Fibroblast of mammary gland (primary cell): Measurements from ENCODE around the gene OSBPL10.

Experiments used
- DNase-seq: peaks from one replicate; pipeline ENCODE4 v3.0.0-alpha.2; 2010; ENCODE audit warnings: low read depth
- H3K4me3 ChIP-seq: 2 replicates; pipeline ENCODE4 v1.5.1; 2011; ENCODE audit warnings: low read depth, mild to moderate bottlenecking, low read length, moderate library complexity; ENCODE audit not compliant: control insufficient read depth
- CTCF ChIP-seq: conservative IDR thresholded peaks from 2 replicates; pipeline ENCODE4 v1.5.1; 2011; ENCODE audit warnings: low read depth, low read length, inconsistent platforms; ENCODE audit not compliant: control insufficient read depth, insufficient read depth

Gene OSBPL10

GRCh38 chr3:31777887-31778286, 203.2 kb downstream of the OSBPL10 start:
- no peak overlapping the region for H3K4me3 ChIP-seq
- no peak for TF ChIP-seq CTCF
- no peak for DNase-seq

GRCh38 chr3:31777092-31777491, 204.0 kb downstream of the OSBPL10 start:
- no peak overlapping the region for H3K4me3 ChIP-seq
- peak; percentile 49 for DNase-seq
- no peak for TF ChIP-seq CTCF

- H3K4me3 ChIP-seq, result no peak overlapping the region
- TF ChIP-seq CTCF, result no peak
- peak; percentile 53 for DNase-seq
These were observed 205.0 kb downstream of the OSBPL10 start for GRCh38 chr3:31776016-31776415.

- TF ChIP-seq CTCF, result no peak
- no peak overlapping the region for H3K4me3 ChIP-seq
- peak; percentile 71 for DNase-seq
These were observed 205.7 kb downstream of the OSBPL10 start for GRCh38 chr3:31775383-31775782.

- no peak for TF ChIP-seq CTCF
- DNase-seq, result no peak
These were observed 208.1 kb downstream of the OSBPL10 start for GRCh38 chr3:31772758-31773473.

GRCh38 chr3:31772272-31772671, 208.8 kb downstream of the OSBPL10 start:
- TF ChIP-seq CTCF, result no peak
- DNase-seq, result no peak

More at GRCh38 chr3:31772758-31773473, 208.1 kb downstream of the OSBPL10 start:
- no peak overlapping the region for H3K4me3 ChIP-seq

GRCh38 chr3:31770822-31771326, 210.2 kb downstream of the OSBPL10 start:
- DNase-seq, result peak; percentile 48
- no peak for TF ChIP-seq CTCF

More at GRCh38 chr3:31772272-31772671, 208.8 kb downstream of the OSBPL10 start:
- H3K4me3 ChIP-seq, result no peak overlapping the region

More at GRCh38 chr3:31770822-31771326, 210.2 kb downstream of the OSBPL10 start:
- no peak overlapping the region for H3K4me3 ChIP-seq
